ENCODE results near the gene FAP.

DNA sequence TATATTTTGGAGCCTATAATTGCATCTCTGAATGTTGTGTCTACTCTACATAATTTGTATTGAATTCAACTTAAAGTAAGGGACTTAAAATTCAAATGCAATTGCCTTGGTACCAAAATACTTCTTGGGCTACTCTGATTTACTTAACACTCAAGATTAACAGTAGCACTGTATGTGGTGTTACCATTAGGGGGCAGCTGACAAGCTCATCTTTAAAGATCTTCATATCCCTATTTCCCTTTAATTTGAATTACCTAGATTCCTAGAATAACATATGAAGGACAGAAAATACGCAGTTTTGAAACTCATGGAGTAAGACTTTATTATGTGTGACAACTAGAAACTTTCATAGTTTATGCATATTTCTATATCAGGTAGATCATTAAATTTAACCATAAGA lies 37.4 kb upstream of the FAP start:
- TF ChIP-seq YY1 (tag by site-specific recombination; IDR thresholded peaks at IDR 0.05) (no peak), ZNF274 (IDR thresholded peaks at IDR 0.05; ENCODE audit: low read length) (no peak), ZNF274 (tag by site-specific recombination; IDR thresholded peaks at IDR 0.05; ENCODE audit: borderline replicate concordance) (no peak), CTCF (tag by site-specific recombination; IDR thresholded peaks at IDR 0.05) (no peak), ZBTB20 (tag by site-specific recombination; IDR thresholded peaks at IDR 0.05) (no peak), BCL11A (tag by site-specific recombination; IDR thresholded peaks at IDR 0.05; ENCODE audit: low read depth) (no peak), TCF7L2 (IDR thresholded peaks at IDR 0.05; ENCODE audit: borderline replicate concordance, low read depth, low read length) (no peak), ZNF580 (tag by site-specific recombination; IDR thresholded peaks at IDR 0.05) (no peak), ZNF324 (tag by site-specific recombination; IDR thresholded peaks at IDR 0.05) (no peak), ZNF248 (tag by site-specific recombination; IDR thresholded peaks at IDR 0.05) (no peak), MZF1 (tag by site-specific recombination; IDR thresholded peaks at IDR 0.05; ENCODE audit: borderline replicate concordance) (no peak)
- TF ChIP-seq, protein P1, sequence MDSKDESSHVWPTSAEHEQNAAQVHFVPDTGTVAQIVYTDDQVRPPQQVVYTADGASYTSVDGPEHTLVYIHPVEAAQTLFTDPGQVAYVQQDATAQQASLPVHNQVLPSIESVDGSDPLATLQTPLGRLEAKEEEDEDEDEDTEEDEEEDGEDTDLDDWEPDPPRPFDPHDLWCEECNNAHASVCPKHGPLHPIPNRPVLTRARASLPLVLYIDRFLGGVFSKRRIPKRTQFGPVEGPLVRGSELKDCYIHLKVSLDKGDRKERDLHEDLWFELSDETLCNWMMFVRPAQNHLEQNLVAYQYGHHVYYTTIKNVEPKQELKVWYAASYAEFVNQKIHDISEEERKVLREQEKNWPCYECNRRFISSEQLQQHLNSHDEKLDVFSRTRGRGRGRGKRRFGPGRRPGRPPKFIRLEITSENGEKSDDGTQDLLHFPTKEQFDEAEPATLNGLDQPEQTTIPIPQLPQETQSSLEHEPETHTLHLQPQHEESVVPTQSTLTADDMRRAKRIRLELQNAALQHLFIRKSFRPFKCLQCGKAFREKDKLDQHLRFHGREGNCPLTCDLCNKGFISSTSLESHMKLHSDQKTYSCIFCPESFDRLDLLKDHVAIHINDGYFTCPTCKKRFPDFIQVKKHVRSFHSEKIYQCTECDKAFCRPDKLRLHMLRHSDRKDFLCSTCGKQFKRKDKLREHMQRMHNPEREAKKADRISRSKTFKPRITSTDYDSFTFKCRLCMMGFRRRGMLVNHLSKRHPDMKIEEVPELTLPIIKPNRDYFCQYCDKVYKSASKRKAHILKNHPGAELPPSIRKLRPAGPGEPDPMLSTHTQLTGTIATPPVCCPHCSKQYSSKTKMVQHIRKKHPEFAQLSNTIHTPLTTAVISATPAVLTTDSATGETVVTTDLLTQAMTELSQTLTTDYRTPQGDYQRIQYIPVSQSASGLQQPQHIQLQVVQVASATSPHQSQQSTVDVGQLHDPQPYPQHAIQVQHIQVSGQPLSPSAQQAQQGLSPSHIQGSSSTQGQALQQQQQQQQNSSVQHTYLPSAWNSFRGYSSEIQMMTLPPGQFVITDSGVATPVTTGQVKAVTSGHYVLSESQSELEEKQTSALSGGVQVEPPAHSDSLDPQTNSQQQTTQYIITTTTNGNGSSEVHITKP (tag by site-specific recombination; IDR thresholded peaks at IDR 0.05): no peak
- TF ChIP-seq, protein P2, sequence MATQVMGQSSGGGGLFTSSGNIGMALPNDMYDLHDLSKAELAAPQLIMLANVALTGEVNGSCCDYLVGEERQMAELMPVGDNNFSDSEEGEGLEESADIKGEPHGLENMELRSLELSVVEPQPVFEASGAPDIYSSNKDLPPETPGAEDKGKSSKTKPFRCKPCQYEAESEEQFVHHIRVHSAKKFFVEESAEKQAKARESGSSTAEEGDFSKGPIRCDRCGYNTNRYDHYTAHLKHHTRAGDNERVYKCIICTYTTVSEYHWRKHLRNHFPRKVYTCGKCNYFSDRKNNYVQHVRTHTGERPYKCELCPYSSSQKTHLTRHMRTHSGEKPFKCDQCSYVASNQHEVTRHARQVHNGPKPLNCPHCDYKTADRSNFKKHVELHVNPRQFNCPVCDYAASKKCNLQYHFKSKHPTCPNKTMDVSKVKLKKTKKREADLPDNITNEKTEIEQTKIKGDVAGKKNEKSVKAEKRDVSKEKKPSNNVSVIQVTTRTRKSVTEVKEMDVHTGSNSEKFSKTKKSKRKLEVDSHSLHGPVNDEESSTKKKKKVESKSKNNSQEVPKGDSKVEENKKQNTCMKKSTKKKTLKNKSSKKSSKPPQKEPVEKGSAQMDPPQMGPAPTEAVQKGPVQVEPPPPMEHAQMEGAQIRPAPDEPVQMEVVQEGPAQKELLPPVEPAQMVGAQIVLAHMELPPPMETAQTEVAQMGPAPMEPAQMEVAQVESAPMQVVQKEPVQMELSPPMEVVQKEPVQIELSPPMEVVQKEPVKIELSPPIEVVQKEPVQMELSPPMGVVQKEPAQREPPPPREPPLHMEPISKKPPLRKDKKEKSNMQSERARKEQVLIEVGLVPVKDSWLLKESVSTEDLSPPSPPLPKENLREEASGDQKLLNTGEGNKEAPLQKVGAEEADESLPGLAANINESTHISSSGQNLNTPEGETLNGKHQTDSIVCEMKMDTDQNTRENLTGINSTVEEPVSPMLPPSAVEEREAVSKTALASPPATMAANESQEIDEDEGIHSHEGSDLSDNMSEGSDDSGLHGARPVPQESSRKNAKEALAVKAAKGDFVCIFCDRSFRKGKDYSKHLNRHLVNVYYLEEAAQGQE (tag by site-specific recombination; IDR thresholded peaks at IDR 0.05): no peak
- TF ChIP-seq, protein P3, sequence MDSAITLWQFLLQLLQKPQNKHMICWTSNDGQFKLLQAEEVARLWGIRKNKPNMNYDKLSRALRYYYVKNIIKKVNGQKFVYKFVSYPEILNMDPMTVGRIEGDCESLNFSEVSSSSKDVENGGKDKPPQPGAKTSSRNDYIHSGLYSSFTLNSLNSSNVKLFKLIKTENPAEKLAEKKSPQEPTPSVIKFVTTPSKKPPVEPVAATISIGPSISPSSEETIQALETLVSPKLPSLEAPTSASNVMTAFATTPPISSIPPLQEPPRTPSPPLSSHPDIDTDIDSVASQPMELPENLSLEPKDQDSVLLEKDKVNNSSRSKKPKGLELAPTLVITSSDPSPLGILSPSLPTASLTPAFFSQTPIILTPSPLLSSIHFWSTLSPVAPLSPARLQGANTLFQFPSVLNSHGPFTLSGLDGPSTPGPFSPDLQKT (IDR thresholded peaks at IDR 0.05; ENCODE audit: borderline replicate concordance, low read depth, low read length): no peak

All from HEK293 (cell line).